Stimulated activated naive CD4-positive, alpha-beta T cell treated with Interleukin-2 at 50 U/mL for 16 hours (primary cell): ENCODE measurements around the gene CD209.
"Not testable (repeated sequence)": the region's sequence is repeated elsewhere in the genome, so short reads cannot be mapped to it uniquely, and the experiment has no call there.

Experiments
- DNase-seq: peaks from one replicate; lab custom pipeline; 2025; lab: John Stamatoyannopoulos, UW

The CD209 gene

GRCh38 chr19:7769171-7769570 is 21.8 kb upstream of the CD209 start:
- no peak for DNase-seq

GRCh38 chr19:7767487-7767886 is 20.2 kb upstream of the CD209 start:
- DNase-seq, result no peak

GRCh38 chr19:7766535-7766934 is 19.2 kb upstream of the CD209 start:
- no peak for DNase-seq

GRCh38 chr19:7765043-7765442 is 17.7 kb upstream of the CD209 start:
- not testable (repeated sequence) for DNase-seq

GRCh38 chr19:7764157-7764556 is 16.8 kb upstream of the CD209 start:
- not testable (repeated sequence) for DNase-seq

- no peak for DNase-seq
Measured at GRCh38 chr19:7763696-7764095, 16.4 kb upstream of the CD209 start.

- DNase-seq, result no peak
Measured at GRCh38 chr19:7762719-7763293, 15.5 kb upstream of the CD209 start, which contains the start of gene CLEC4M. Gene CLEC4M, plus strand, starts transcription at chr19:7763243. Its CDS starts 24 bp downstream, at chr19:7763267.

- no peak for DNase-seq
Measured at GRCh38 chr19:7759156-7759555, 11.8 kb upstream of the CD209 start.

GRCh38 chr19:7757358-7757757 is 10.0 kb upstream of the CD209 start:
- no peak for DNase-seq

GRCh38 chr19:7756258-7756657 is 8.9 kb upstream of the CD209 start:
- DNase-seq, result no peak

- DNase-seq, result peak; percentile 50
Measured at GRCh38 chr19:7751157-7751783, 3.9 kb upstream of the CD209 start.

- DNase-seq, result no peak
Measured at GRCh38 chr19:7748756-7749155, 1.4 kb upstream of the CD209 start.

- no peak for DNase-seq
Measured at GRCh38 chr19:7748171-7748570, 837 bp upstream of the CD209 start.

GRCh38 chr19:7746306-7746705 is 1.0 kb downstream of the CD209 start:
- DNase-seq, result not testable (repeated sequence)

- no peak for DNase-seq
Measured at GRCh38 chr19:7744871-7745650, 2.3 kb downstream of the CD209 start.

- no peak for DNase-seq
Measured at GRCh38 chr19:7744199-7744786, 3.0 kb downstream of the CD209 start.

GRCh38 chr19:7743425-7743841 is 3.9 kb downstream of the CD209 start:
- DNase-seq, result no peak

GRCh38 chr19:7742991-7743390 is 4.3 kb downstream of the CD209 start:
- no peak for DNase-seq

GRCh38 chr19:7742575-7742974 is 4.8 kb downstream of the CD209 start:
- DNase-seq, result no peak

GRCh38 chr19:7740682-7741054 is 6.7 kb downstream of the CD209 start:
- DNase-seq, result no peak

GRCh38 chr19:7739801-7740681 is 7.3 kb downstream of the CD209 start:
- no peak for DNase-seq

GRCh38 chr19:7739211-7739755 is 8.1 kb downstream of the CD209 start:
- no peak for DNase-seq
